ENCODE results near the gene FAM120B. TPM values are rescaled to one million over a fixed set of nuclear protein-coding genes. Genes with fewer than 3 reads are reported as not detected.
A peak's percentile ranks its signal among the peaks of the same experiment; 100 is the strongest.
"Not testable (repeated sequence)": the region's sequence is repeated elsewhere in the genome, so short reads cannot be mapped to it uniquely, and the experiment has no call there.

The FAM120B gene
- total RNA-seq, 1 donor from 2014 or later: 20.5 TPM

- intact Hi-C loops (cut with micrococcal nuclease): no loop called here
- DNase-seq: no peak
- ATAC-seq: no peak
Measured at GRCh38 chr6:170316071-170316470, 9.5 kb downstream of the FAM120B start.

GRCh38 chr6:170317076-170317475 lies 10.5 kb downstream of the FAM120B start:
- ATAC-seq (no peak), DNase-seq (no peak)

GRCh38 chr6:170317718-170318117 lies 11.2 kb downstream of the FAM120B start:
- peak; percentile 26 for ATAC-seq

More at GRCh38 chr6:170317076-170317475, 10.5 kb downstream of the FAM120B start:
- intact Hi-C loops (cut with micrococcal nuclease): no loop called here

GRCh38 chr6:170329321-170329720 lies 22.8 kb downstream of the FAM120B start:
- ATAC-seq: peak; percentile 19
- no peak for DNase-seq
- intact Hi-C loops (cut with micrococcal nuclease): no loop called here

More at GRCh38 chr6:170317718-170318117, 11.2 kb downstream of the FAM120B start:
- intact Hi-C loops (cut with micrococcal nuclease): no loop called here
- no peak for DNase-seq

GRCh38 chr6:170335199-170335598 lies 28.6 kb downstream of the FAM120B start:
- ATAC-seq; intact Hi-C loops (cut with micrococcal nuclease); DNase-seq: not testable (repeated sequence)

GRCh38 chr6:170344631-170345576 lies 38.3 kb downstream of the FAM120B start:
- intact Hi-C loops (cut with micrococcal nuclease): no loop called here
- ATAC-seq (peak; percentile 77), DNase-seq (no peak)

GRCh38 chr6:170345662-170346061 lies 39.1 kb downstream of the FAM120B start:
- DNase-seq (no peak), ATAC-seq (no peak)
- intact Hi-C loops (cut with micrococcal nuclease): no loop called here

- intact Hi-C loops (cut with micrococcal nuclease): no loop called here
- ATAC-seq: no peak
- DNase-seq: no peak
Measured at GRCh38 chr6:170346649-170347048, 40.1 kb downstream of the FAM120B start.

DNA sequence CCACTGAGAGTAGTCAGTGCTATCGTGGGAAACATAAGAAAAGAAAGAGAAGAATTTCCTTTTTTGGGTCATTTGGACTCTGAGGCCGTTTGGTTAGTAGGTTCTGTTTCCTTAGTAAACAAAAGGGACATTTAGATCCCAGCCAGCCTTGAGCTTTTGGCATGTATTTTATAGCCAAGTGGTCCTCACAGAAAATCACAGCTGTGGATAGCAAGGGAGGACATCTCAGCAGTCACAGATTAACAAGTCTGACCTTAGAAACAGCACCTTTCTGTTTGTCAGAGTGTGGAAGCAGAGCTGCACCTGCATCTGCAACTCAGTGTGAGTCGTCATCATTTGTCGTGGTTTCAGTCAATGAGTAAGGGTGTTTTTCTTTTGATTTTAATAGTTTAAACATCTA lies 40.5 kb downstream of the FAM120B start:
- intact Hi-C loops (cut with micrococcal nuclease): no loop called here
- DNase-seq (no peak), ATAC-seq (no peak)

- no peak for DNase-seq
- ATAC-seq: no peak
- intact Hi-C loops (cut with micrococcal nuclease): no loop called here
Measured at GRCh38 chr6:170347975-170348374, 41.4 kb downstream of the FAM120B start.

- intact Hi-C loops (cut with micrococcal nuclease); DNase-seq; ATAC-seq: not testable (repeated sequence)
Measured at GRCh38 chr6:170351456-170351855, 44.9 kb downstream of the FAM120B start.

DNA sequence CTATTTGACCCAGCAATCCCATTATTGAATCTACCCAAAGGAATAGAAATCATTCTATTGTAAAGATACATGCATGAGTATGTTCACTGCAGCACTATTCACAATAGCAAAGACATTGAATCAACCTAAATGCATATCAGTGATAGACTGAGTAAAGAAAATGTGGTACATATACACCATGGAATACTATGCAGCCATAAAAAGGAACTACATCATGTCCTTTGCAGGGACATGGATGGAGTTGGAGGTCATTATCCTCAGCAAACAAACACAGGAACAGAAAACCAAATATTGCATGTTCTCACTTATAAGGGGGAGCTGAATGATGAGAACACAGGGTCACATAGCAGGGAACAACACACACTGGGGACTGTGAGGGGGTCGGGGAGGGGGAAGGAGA lies 48.6 kb downstream of the FAM120B start:
- ATAC-seq; intact Hi-C loops (cut with micrococcal nuclease); DNase-seq: not testable (repeated sequence)

DNA sequence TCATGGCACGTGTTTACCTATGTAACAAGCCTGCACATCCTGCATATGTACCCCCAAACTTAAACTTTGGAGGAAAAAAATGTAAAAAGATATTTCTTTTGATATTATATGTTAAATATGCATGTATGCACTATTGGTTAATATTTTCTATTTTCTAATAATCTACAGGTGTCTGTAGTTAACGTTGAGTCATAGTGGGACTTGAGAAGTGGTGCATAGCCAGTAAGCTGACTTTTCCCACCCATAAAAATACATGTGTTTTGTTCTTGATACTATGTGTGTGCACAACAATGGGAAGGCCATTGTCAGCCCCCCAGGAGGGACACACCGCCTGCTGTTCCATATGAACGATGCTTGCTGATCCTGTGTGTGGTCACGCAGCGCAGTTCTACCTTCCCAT lies 49.1 kb downstream of the FAM120B start:
- intact Hi-C loops (cut with micrococcal nuclease): no loop called here
- ATAC-seq (no peak), DNase-seq (no peak)

DNA sequence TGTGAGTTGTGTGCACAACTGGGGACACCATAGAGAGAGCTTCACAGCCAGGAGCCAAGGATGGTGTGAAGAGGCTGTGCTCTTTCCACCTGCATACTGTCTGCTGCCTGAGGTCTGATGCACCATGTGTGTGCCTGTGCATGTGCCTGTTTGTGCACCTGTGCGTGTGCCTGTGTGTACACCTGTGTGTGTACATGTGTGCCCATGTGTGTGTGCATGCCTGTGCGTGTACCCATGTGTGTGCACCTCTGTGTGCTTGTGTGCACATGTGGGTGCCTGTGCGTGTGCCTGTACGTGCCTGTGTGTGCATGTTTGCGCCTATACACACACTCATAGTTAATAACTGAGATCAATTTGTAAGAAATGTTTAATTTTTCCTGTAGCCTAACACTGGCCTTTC lies 51.3 kb downstream of the FAM120B start:
- intact Hi-C loops (cut with micrococcal nuclease): no loop called here
- ATAC-seq: no peak
- no peak for DNase-seq

- peak; percentile 69 for DNase-seq
- ATAC-seq: peak; percentile 84
- intact Hi-C loops (cut with micrococcal nuclease): no loop called here
Measured at GRCh38 chr6:170358496-170358895, 51.9 kb downstream of the FAM120B start.

- ATAC-seq: no peak
- intact Hi-C loops (cut with micrococcal nuclease): no loop called here
- DNase-seq: no peak
Measured at GRCh38 chr6:170360476-170360875, 53.9 kb downstream of the FAM120B start.

GRCh38 chr6:170361335-170361734 lies 54.8 kb downstream of the FAM120B start:
- no peak for DNase-seq
- intact Hi-C loops (cut with micrococcal nuclease): no loop called here
- ATAC-seq: no peak

- DNase-seq (no peak), ATAC-seq (no peak)
- intact Hi-C loops (cut with micrococcal nuclease): no loop called here
Measured at GRCh38 chr6:170362121-170362520, 55.6 kb downstream of the FAM120B start.

DNA sequence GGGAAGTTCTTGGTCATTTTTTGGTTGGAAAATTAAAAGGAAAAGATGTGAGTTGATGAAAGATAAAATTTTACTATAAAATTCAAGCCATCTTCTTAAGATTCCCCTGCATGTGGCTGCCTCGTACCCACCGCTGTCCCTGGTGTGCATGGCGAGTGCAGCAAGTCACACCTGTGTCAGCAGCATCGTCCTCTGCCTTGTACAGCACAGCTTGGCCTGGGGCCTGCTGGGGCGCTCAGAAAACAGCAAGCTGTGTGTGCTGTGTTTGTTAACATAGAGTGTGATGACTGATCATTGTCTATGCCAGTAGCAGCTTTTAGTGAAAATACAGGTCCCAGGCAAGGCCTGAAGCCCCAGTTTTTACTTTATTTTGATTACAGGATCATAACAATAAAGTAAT lies 56.7 kb downstream of the FAM120B start:
- ATAC-seq (no peak), DNase-seq (no peak)

GRCh38 chr6:170365121-170365520 lies 58.6 kb downstream of the FAM120B start:
- no peak for ATAC-seq
- DNase-seq: no peak

More for the DNA sequence above, 56.7 kb downstream of the FAM120B start:
- intact Hi-C loops (cut with micrococcal nuclease): no loop called here

DNA sequence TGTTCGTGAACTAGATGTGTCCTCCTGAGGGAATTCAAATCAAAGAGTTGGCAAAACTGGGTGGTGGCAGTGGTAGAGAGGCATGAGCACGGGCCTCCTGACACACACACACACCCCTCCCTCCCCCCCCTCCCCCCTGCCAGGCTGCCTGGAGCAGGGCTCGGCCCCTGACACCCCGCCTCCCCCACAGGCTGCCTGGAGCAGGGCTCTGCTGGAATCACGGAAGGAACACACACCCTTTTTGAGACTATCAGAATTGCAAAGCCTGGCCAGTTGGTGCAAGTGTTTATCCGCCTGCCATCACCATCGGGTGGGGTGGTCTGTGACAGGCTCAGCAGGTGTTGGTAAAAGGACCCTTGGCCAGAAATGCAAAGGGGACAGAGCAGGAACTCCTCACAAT lies 59.0 kb downstream of the FAM120B start:
- ATAC-seq: peak; percentile 55
- intact Hi-C loops (cut with micrococcal nuclease): no loop called here

More at GRCh38 chr6:170365121-170365520, 58.6 kb downstream of the FAM120B start:
- intact Hi-C loops (cut with micrococcal nuclease): no loop called here

More for the DNA sequence above, 59.0 kb downstream of the FAM120B start:
- no peak for DNase-seq

All from left ventricle myocardium superior (tissue), 1 donor.